GM12878 (cell line): ENCODE results near the gene UST. TPM values are rescaled to one million over a fixed set of nuclear protein-coding genes. Genes with fewer than 3 reads are reported as not detected.

Experiments
- FOXK2 ChIP-seq: fragments of 450-650 bp; IDR thresholded peaks from 2 replicates; pipeline ENCODE4 v1.6.1; 2017; ENCODE audit warnings: mild to moderate bottlenecking, moderate library complexity
- FOXM1 ChIP-seq: IDR thresholded peaks from 2 replicates; pipeline ENCODE4 v1.6.1; 2012; ENCODE audit warnings: low read depth, mild to moderate bottlenecking, inconsistent platforms, low read length, moderate library complexity
- GABPA ChIP-seq: IDR thresholded peaks from 2 replicates; pipeline ENCODE4 v1.6.1; 2014; ENCODE audit warnings: antibody characterized with exemption, low read depth, mild to moderate bottlenecking, inconsistent platforms
- IKZF2 ChIP-seq, 2 experiments: fragments of 450-650 bp; IDR thresholded peaks; 2 replicates each; pipeline ENCODE4 v1.6.1; 2017; ENCODE audit warnings: mild to moderate bottlenecking in 2 of 2, moderate library complexity in 2 of 2
- KLF5 ChIP-seq: fragments of 450-650 bp; IDR thresholded peaks from 2 replicates; pipeline ENCODE4 v1.6.1; 2014; ENCODE audit warnings: mild to moderate bottlenecking; ENCODE audit not compliant: partially characterized antibody
- POU2F2 ChIP-seq: IDR thresholded peaks from 3 replicates; pipeline ENCODE4 v1.6.1; 2011; ENCODE audit warnings: low read depth, mild to moderate bottlenecking, low read length, borderline replicate concordance
- ZNF217 ChIP-seq: fragments of 450-650 bp; IDR thresholded peaks from 2 replicates; pipeline ENCODE4 v1.6.1; 2017; ENCODE audit warnings: antibody characterized with exemption, mild to moderate bottlenecking
- polyA plus RNA-seq, 11 experiments: library from polyadenylated mRNA; depleted of rRNA in 4 of 11; unstranded in 6 of 11; stranded (reverse) in 5 of 11; fragments of >200 nt; fragmentation: Nextera tagmentation in 4 of 11; fragmentation: Illumina TruSeq in 1 of 11; extraction: Ambion mirVana in 4 of 11; extraction: Trizol in 1 of 11; gene quantifications; 1 replicate in 1 of 11; 2 replicates in 10 of 11; pipeline versions ENCODE4 v1.2.1 to v1.2.3, GENCODE V29; 2011 to 2016; ENCODE audit warnings: inconsistent platforms in 2 of 11, missing spikeins in 2 of 11, low read depth in 1 of 11
- total RNA-seq, 4 experiments: library from RNA; depleted of rRNA in 3 of 4; stranded (reverse); fragments of >200 nt in 3 of 4; fragmentation: Illumina TruSeq in 1 of 4; extraction: Trizol in 1 of 4; gene quantifications; 2 replicates each; pipeline versions ENCODE4 v1.2.1 to v1.2.3, GENCODE V29; 2013 to 2021
- TF ChIP-seq, protein P1 (sequence below): fragments of 450-650 bp; IDR thresholded peaks from 2 replicates; pipeline ENCODE4 v1.6.1; 2017; ENCODE audit warnings: mild to moderate bottlenecking
- TF ChIP-seq, protein P2 (sequence below): fragments of 450-650 bp; IDR thresholded peaks from 2 replicates; pipeline ENCODE4 v1.6.1; 2017; ENCODE audit warnings: mild to moderate bottlenecking, moderate library complexity
- TF ChIP-seq, protein P3 (sequence below): fragments of 450-650 bp; conservative IDR thresholded peaks from 2 replicates; pipeline ENCODE4 v1.6.1; 2017; ENCODE audit warnings: mild to moderate bottlenecking, moderate library complexity
- TF ChIP-seq, protein P4 (sequence below): fragments of 450-650 bp; IDR thresholded peaks from 2 replicates; pipeline ENCODE4 v1.6.1; 2018; ENCODE audit warnings: mild to moderate bottlenecking, low read depth, moderate library complexity; ENCODE audit not compliant: partially characterized antibody
- TF ChIP-seq, protein P5 (sequence below), 3 experiments: IDR thresholded peaks in 2 of 3; conservative IDR thresholded peaks in 1 of 3; 2 replicates each; pipeline ENCODE4 v1.5.1; 2011; ENCODE audit warnings: low read depth in 3 of 3, low read length in 3 of 3, mild to moderate bottlenecking in 3 of 3, control low read depth in 2 of 3, moderate library complexity in 2 of 3, inconsistent platforms in 1 of 3, mixed read lengths in 1 of 3; ENCODE audit not compliant: control insufficient read depth in 2 of 3, insufficient read depth in 1 of 3; ENCODE audit errors: extremely low read depth in 1 of 3

Gene UST
- total and polyA plus RNA-seq, 10 of the 15 experiments (the other 5 are each of a cell fraction or from before 2014, with no cell fraction given), result 0.74 to 43.3 (median 2.2) TPM

DNA sequence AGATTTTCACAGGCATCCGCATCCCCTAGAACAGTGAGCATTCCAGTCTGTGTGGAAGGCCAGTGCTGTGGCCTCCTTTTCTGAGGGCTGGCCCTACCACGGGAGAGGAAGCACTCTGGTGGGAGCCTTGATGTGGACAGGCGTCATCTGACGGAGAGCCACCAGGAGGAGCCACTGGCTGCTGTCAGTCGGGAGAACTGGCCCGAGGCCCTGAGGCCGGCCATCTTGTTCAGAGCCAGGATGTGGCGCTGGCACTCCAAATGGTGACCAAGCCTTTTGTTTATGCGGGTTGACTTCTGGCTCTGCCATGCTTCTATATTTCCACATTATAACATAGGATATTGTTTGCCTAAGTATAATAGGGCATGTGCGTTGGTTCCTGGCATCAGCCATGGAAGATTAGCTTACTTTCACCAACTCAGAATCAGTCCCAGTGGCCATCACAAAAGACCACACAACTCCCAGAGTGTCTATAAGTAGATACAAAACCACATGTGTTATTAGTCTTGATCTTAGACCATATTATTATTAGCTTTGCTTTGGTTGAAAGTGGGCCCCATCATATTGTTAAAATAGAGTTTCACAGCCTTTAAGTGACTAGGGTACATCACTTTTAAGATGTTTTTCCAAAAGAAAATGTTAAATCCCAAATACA lies 296.8 kb downstream of the UST start (continued):
- TF ChIP-seq, protein P1, sequence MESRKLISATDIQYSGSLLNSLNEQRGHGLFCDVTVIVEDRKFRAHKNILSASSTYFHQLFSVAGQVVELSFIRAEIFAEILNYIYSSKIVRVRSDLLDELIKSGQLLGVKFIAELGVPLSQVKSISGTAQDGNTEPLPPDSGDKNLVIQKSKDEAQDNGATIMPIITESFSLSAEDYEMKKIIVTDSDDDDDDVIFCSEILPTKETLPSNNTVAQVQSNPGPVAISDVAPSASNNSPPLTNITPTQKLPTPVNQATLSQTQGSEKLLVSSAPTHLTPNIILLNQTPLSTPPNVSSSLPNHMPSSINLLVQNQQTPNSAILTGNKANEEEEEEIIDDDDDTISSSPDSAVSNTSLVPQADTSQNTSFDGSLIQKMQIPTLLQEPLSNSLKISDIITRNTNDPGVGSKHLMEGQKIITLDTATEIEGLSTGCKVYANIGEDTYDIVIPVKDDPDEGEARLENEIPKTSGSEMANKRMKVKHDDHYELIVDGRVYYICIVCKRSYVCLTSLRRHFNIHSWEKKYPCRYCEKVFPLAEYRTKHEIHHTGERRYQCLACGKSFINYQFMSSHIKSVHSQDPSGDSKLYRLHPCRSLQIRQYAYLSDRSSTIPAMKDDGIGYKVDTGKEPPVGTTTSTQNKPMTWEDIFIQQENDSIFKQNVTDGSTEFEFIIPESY, result peak; percentile 95
- TF ChIP-seq ZNF217 (peak; percentile 72), IKZF2 (IDR thresholded peaks at IDR 0.05) (peak; percentile 37 to 55; a peak in 2 of 4 replicates), FOXK2 (no peak), POU2F2 (peak; percentile 19; the same call in 1 of the 3 replicates), FOXM1 (0 out of 2 replicates have a peak, but pooled peaks have one; percentile 23), GABPA (no peak), KLF5 (no peak)
- TF ChIP-seq, protein P2, sequence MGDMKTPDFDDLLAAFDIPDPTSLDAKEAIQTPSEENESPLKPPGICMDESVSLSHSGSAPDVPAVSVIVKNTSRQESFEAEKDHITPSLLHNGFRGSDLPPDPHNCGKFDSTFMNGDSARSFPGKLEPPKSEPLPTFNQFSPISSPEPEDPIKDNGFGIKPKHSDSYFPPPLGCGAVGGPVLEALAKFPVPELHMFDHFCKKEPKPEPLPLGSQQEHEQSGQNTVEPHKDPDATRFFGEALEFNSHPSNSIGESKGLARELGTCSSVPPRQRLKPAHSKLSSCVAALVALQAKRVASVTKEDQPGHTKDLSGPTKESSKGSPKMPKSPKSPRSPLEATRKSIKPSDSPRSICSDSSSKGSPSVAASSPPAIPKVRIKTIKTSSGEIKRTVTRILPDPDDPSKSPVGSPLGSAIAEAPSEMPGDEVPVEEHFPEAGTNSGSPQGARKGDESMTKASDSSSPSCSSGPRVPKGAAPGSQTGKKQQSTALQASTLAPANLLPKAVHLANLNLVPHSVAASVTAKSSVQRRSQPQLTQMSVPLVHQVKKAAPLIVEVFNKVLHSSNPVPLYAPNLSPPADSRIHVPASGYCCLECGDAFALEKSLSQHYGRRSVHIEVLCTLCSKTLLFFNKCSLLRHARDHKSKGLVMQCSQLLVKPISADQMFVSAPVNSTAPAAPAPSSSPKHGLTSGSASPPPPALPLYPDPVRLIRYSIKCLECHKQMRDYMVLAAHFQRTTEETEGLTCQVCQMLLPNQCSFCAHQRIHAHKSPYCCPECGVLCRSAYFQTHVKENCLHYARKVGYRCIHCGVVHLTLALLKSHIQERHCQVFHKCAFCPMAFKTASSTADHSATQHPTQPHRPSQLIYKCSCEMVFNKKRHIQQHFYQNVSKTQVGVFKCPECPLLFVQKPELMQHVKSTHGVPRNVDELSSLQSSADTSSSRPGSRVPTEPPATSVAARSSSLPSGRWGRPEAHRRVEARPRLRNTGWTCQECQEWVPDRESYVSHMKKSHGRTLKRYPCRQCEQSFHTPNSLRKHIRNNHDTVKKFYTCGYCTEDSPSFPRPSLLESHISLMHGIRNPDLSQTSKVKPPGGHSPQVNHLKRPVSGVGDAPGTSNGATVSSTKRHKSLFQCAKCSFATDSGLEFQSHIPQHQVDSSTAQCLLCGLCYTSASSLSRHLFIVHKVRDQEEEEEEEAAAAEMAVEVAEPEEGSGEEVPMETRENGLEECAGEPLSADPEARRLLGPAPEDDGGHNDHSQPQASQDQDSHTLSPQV, result peak; percentile 70; the same call in 1 of the 2 replicates
- TF ChIP-seq, protein P3, sequence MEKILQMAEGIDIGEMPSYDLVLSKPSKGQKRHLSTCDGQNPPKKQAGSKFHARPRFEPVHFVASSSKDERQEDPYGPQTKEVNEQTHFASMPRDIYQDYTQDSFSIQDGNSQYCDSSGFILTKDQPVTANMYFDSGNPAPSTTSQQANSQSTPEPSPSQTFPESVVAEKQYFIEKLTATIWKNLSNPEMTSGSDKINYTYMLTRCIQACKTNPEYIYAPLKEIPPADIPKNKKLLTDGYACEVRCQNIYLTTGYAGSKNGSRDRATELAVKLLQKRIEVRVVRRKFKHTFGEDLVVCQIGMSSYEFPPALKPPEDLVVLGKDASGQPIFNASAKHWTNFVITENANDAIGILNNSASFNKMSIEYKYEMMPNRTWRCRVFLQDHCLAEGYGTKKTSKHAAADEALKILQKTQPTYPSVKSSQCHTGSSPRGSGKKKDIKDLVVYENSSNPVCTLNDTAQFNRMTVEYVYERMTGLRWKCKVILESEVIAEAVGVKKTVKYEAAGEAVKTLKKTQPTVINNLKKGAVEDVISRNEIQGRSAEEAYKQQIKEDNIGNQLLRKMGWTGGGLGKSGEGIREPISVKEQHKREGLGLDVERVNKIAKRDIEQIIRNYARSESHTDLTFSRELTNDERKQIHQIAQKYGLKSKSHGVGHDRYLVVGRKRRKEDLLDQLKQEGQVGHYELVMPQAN, result 0 out of 2 replicates have a peak, but pooled peaks have one; percentile 29
- TF ChIP-seq, protein P4, sequence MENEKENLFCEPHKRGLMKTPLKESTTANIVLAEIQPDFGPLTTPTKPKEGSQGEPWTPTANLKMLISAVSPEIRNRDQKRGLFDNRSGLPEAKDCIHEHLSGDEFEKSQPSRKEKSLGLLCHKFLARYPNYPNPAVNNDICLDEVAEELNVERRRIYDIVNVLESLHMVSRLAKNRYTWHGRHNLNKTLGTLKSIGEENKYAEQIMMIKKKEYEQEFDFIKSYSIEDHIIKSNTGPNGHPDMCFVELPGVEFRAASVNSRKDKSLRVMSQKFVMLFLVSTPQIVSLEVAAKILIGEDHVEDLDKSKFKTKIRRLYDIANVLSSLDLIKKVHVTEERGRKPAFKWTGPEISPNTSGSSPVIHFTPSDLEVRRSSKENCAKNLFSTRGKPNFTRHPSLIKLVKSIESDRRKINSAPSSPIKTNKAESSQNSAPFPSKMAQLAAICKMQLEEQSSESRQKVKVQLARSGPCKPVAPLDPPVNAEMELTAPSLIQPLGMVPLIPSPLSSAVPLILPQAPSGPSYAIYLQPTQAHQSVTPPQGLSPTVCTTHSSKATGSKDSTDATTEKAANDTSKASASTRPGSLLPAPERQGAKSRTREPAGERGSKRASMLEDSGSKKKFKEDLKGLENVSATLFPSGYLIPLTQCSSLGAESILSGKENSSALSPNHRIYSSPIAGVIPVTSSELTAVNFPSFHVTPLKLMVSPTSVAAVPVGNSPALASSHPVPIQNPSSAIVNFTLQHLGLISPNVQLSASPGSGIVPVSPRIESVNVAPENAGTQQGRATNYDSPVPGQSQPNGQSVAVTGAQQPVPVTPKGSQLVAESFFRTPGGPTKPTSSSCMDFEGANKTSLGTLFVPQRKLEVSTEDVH, result no peak
- TF ChIP-seq, protein P5, sequence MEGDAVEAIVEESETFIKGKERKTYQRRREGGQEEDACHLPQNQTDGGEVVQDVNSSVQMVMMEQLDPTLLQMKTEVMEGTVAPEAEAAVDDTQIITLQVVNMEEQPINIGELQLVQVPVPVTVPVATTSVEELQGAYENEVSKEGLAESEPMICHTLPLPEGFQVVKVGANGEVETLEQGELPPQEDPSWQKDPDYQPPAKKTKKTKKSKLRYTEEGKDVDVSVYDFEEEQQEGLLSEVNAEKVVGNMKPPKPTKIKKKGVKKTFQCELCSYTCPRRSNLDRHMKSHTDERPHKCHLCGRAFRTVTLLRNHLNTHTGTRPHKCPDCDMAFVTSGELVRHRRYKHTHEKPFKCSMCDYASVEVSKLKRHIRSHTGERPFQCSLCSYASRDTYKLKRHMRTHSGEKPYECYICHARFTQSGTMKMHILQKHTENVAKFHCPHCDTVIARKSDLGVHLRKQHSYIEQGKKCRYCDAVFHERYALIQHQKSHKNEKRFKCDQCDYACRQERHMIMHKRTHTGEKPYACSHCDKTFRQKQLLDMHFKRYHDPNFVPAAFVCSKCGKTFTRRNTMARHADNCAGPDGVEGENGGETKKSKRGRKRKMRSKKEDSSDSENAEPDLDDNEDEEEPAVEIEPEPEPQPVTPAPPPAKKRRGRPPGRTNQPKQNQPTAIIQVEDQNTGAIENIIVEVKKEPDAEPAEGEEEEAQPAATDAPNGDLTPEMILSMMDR (IDR thresholded peaks at IDR 0.05 in 2 of 3, conservative IDR thresholded peaks at IDR 0.05 in 1 of 3; ENCODE audit: control insufficient read depth in 2 of 3, extremely low read depth in 1 of 3, insufficient read depth in 1 of 3, low read depth in 3 of 3, low read length in 3 of 3), result peak; percentile 45 to 62 (median 45)
